ENCODE measurements around the gene BPTF.
"Not testable (repeated sequence)": the region's sequence is repeated elsewhere in the genome, so short reads cannot be mapped to it uniquely, and the experiment has no call there.

Gene BPTF

GRCh38 chr17:67867591-67867990 is 42.3 kb downstream of the BPTF start:
- no peak overlapping the region for H3K27ac ChIP-seq
- TF ChIP-seq CTCF (conservative IDR thresholded peaks at IDR 0.05) (no peak), ZFX (IDR thresholded peaks at IDR 0.05) (no peak)

- TF ChIP-seq CTCF (conservative IDR thresholded peaks at IDR 0.05): no peak
- no peak for TF ChIP-seq ZFX (IDR thresholded peaks at IDR 0.05)
- H3K27ac ChIP-seq: no peak overlapping the region
These were observed 42.9 kb downstream of the BPTF start for GRCh38 chr17:67868176-67868575.

- no peak overlapping the region for H3K27ac ChIP-seq
- TF ChIP-seq ZFX (IDR thresholded peaks at IDR 0.05) (no peak), CTCF (conservative IDR thresholded peaks at IDR 0.05) (no peak)
These were observed 54.4 kb downstream of the BPTF start for GRCh38 chr17:67879662-67880061.

- TF ChIP-seq ZFX (IDR thresholded peaks at IDR 0.05) (no peak), CTCF (conservative IDR thresholded peaks at IDR 0.05) (no peak)
- no peak overlapping the region for H3K27ac ChIP-seq
These were observed 55.8 kb downstream of the BPTF start for GRCh38 chr17:67881083-67881482.

- TF ChIP-seq ZFX (IDR thresholded peaks at IDR 0.05): no peak
- no peak for TF ChIP-seq CTCF (conservative IDR thresholded peaks at IDR 0.05)
- H3K27ac ChIP-seq: no peak overlapping the region
These were observed 59.4 kb downstream of the BPTF start for GRCh38 chr17:67884741-67885140.

GRCh38 chr17:67891481-67892119 is 66.3 kb downstream of the BPTF start:
- TF ChIP-seq CTCF (conservative IDR thresholded peaks at IDR 0.05) (peak; percentile 63), ZFX (IDR thresholded peaks at IDR 0.05) (no peak)
- H3K27ac ChIP-seq: no peak overlapping the region

- H3K27ac ChIP-seq: no peak overlapping the region
- no peak for TF ChIP-seq ZFX (IDR thresholded peaks at IDR 0.05)
These were observed 77.4 kb downstream of the BPTF start for GRCh38 chr17:67902511-67903231.

- H3K27ac ChIP-seq: not testable (repeated sequence)
These were observed 80.0 kb downstream of the BPTF start for GRCh38 chr17:67905298-67905697.

- not testable (repeated sequence) for H3K27ac ChIP-seq
These were observed 85.0 kb downstream of the BPTF start for GRCh38 chr17:67910117-67910803.

All from C4-2B (cell line).